ENCODE data around the gene PROC.

PROC gene

GRCh38 chr2:127418300-127419111 is at the start of gene PROC:
Gene PROC (plus strand): TSS chr2:127418427. CDS start chr2:127419943, 1,516 bp downstream.
- H3K36me3 ChIP-seq (ENCODE audit: insufficient read depth, low read length): no peaks in the 10 kb centered on the region
- H3K9me3 ChIP-seq (ENCODE audit: low read depth, low read length): no peaks in the 10 kb centered on the region
- H3K4me3 ChIP-seq: no peak within 1 kb of the TSS
- TF ChIP-seq FOXP2 (optimal IDR thresholded peaks at IDR 0.05; ENCODE audit: control extremely low read depth, extremely low read length, insufficient read depth) (no peak), POLR2AphosphoS5 (IDR thresholded peaks at IDR 0.05; ENCODE audit: borderline replicate concordance, low read depth, low read length) (no peak), EZH2 (IDR thresholded peaks at IDR 0.05) (no peak)
- no peak for DNase-seq (ENCODE audit: low read depth, low spot score)
- no peak within 1 kb of the TSS for H3K27ac ChIP-seq
- H3K9ac ChIP-seq (ENCODE audit: insufficient read length): no peak within 1 kb of the TSS

GRCh38 chr2:127370010-127370409 is 48.2 kb upstream of the PROC start:
- TF ChIP-seq POLR2AphosphoS5 (IDR thresholded peaks at IDR 0.05; ENCODE audit: borderline replicate concordance, low read depth, low read length): no peak
- TF ChIP-seq EZH2 (IDR thresholded peaks at IDR 0.05): no peak
- no peak for TF ChIP-seq FOXP2 (optimal IDR thresholded peaks at IDR 0.05; ENCODE audit: control extremely low read depth, extremely low read length, insufficient read depth)
- H3K36me3 ChIP-seq (ENCODE audit: insufficient read depth, low read length): no peaks in the 10 kb centered on the region; the same call in 1 of the 2 replicates
- H3K9me3 ChIP-seq (ENCODE audit: low read depth, low read length): peaks cover 6% of the 10 kb centered on the region; the same call in 1 of the 2 replicates
- no peak overlapping the region for H3K9ac ChIP-seq (ENCODE audit: insufficient read length)
- peak overlapping the region; percentile 35; the same call in 1 of the 2 replicates for H3K27ac ChIP-seq
- no peak for DNase-seq (ENCODE audit: low read depth, low spot score)
- H3K4me3 ChIP-seq: no peak overlapping the region

GRCh38 chr2:127371037-127371436 is 47.2 kb upstream of the PROC start:
- peaks cover 9% of the 10 kb centered on the region; the same call in 1 of the 2 replicates for H3K9me3 ChIP-seq (ENCODE audit: low read depth, low read length)
- no peak for DNase-seq (ENCODE audit: low read depth, low spot score)
- no peak overlapping the region for H3K9ac ChIP-seq (ENCODE audit: insufficient read length)
- no peak overlapping the region for H3K27ac ChIP-seq
- H3K4me3 ChIP-seq: no peak overlapping the region
- H3K36me3 ChIP-seq (ENCODE audit: insufficient read depth, low read length): peaks cover 3% of the 10 kb centered on the region; the same call in 1 of the 2 replicates
- TF ChIP-seq FOXP2 (optimal IDR thresholded peaks at IDR 0.05; ENCODE audit: control extremely low read depth, extremely low read length, insufficient read depth) (no peak), EZH2 (IDR thresholded peaks at IDR 0.05) (no peak), POLR2AphosphoS5 (IDR thresholded peaks at IDR 0.05; ENCODE audit: borderline replicate concordance, low read depth, low read length) (no peak)

GRCh38 chr2:127373362-127374083 is 44.7 kb upstream of the PROC start:
- no peak for DNase-seq (ENCODE audit: low read depth, low spot score)
- H3K27ac ChIP-seq: no peak overlapping the region
- no peak for TF ChIP-seq EZH2 (IDR thresholded peaks at IDR 0.05)
- no peak for TF ChIP-seq FOXP2 (optimal IDR thresholded peaks at IDR 0.05; ENCODE audit: control extremely low read depth, extremely low read length, insufficient read depth)
- no peak for TF ChIP-seq POLR2AphosphoS5 (IDR thresholded peaks at IDR 0.05; ENCODE audit: borderline replicate concordance, low read depth, low read length)
- H3K4me3 ChIP-seq: no peak overlapping the region
- H3K9me3 ChIP-seq (ENCODE audit: low read depth, low read length): peaks cover 9% of the 10 kb centered on the region; the same call in 1 of the 2 replicates
- no peak overlapping the region for H3K9ac ChIP-seq (ENCODE audit: insufficient read length)
- H3K36me3 ChIP-seq (ENCODE audit: insufficient read depth, low read length): peaks cover 8% of the 10 kb centered on the region; the same call in 1 of the 2 replicates

GRCh38 chr2:127376257-127376656 is 42.0 kb upstream of the PROC start:
- Histone ChIP-seq H3K27ac (no peak overlapping the region), H3K9me3 (ENCODE audit: low read depth, low read length) (peaks cover 9% of the 10 kb centered on the region; the same call in 1 of the 2 replicates), H3K36me3 (ENCODE audit: insufficient read depth, low read length) (peaks cover 8% of the 10 kb centered on the region; the same call in 1 of the 2 replicates), H3K9ac (ENCODE audit: insufficient read length) (no peak overlapping the region), H3K4me3 (no peak overlapping the region)
- TF ChIP-seq POLR2AphosphoS5 (IDR thresholded peaks at IDR 0.05; ENCODE audit: borderline replicate concordance, low read depth, low read length) (no peak), FOXP2 (optimal IDR thresholded peaks at IDR 0.05; ENCODE audit: control extremely low read depth, extremely low read length, insufficient read depth) (no peak), EZH2 (IDR thresholded peaks at IDR 0.05) (no peak)
- no peak for DNase-seq (ENCODE audit: low read depth, low spot score)

- Histone ChIP-seq H3K9ac (ENCODE audit: insufficient read length) (no peak overlapping the region), H3K36me3 (ENCODE audit: insufficient read depth, low read length) (peaks cover 8% of the 10 kb centered on the region; the same call in 1 of the 2 replicates), H3K27ac (no peak overlapping the region), H3K9me3 (ENCODE audit: low read depth, low read length) (peaks cover 9% of the 10 kb centered on the region; the same call in 1 of the 2 replicates), H3K4me3 (no peak overlapping the region)
- TF ChIP-seq POLR2AphosphoS5 (IDR thresholded peaks at IDR 0.05; ENCODE audit: borderline replicate concordance, low read depth, low read length): no peak
- TF ChIP-seq FOXP2 (optimal IDR thresholded peaks at IDR 0.05; ENCODE audit: control extremely low read depth, extremely low read length, insufficient read depth): no peak
- no peak for TF ChIP-seq EZH2 (IDR thresholded peaks at IDR 0.05)
- DNase-seq (ENCODE audit: low read depth, low spot score): no peak
Observed at GRCh38 chr2:127377262-127377661, 41.0 kb upstream of the PROC start.

- Histone ChIP-seq H3K9ac (ENCODE audit: insufficient read length) (no peak overlapping the region), H3K4me3 (no peak overlapping the region), H3K27ac (no peak overlapping the region), H3K36me3 (ENCODE audit: insufficient read depth, low read length) (peaks cover 8% of the 10 kb centered on the region; the same call in 1 of the 2 replicates), H3K9me3 (ENCODE audit: low read depth, low read length) (0 out of 2 replicates have a peak, but pooled peaks cover 3% of the 10 kb centered on the region)
- no peak for DNase-seq (ENCODE audit: low read depth, low spot score)
- TF ChIP-seq POLR2AphosphoS5 (IDR thresholded peaks at IDR 0.05; ENCODE audit: borderline replicate concordance, low read depth, low read length) (no peak), FOXP2 (optimal IDR thresholded peaks at IDR 0.05; ENCODE audit: control extremely low read depth, extremely low read length, insufficient read depth) (no peak), EZH2 (IDR thresholded peaks at IDR 0.05) (no peak)
Observed at GRCh38 chr2:127378720-127379119, 39.5 kb upstream of the PROC start.
